NT2/D1 (cell line): ENCODE data around the gene MYO7B.

Experiments
- SUZ12 ChIP-seq: IDR thresholded peaks from 2 replicates; pipeline ENCODE4 v1.6.1; 2011; ENCODE audit not compliant: insufficient read length, insufficient read depth; ENCODE audit errors: extremely low read depth
- YY1 ChIP-seq: IDR thresholded peaks from 2 replicates; pipeline ENCODE4 v1.6.1; 2011; ENCODE audit not compliant: insufficient read length, insufficient read depth
- ZNF274 ChIP-seq: IDR thresholded peaks from 2 replicates; pipeline ENCODE4 v1.6.1; 2011; ENCODE audit warnings: mild to moderate bottlenecking, low read depth, low read length

DNA sequence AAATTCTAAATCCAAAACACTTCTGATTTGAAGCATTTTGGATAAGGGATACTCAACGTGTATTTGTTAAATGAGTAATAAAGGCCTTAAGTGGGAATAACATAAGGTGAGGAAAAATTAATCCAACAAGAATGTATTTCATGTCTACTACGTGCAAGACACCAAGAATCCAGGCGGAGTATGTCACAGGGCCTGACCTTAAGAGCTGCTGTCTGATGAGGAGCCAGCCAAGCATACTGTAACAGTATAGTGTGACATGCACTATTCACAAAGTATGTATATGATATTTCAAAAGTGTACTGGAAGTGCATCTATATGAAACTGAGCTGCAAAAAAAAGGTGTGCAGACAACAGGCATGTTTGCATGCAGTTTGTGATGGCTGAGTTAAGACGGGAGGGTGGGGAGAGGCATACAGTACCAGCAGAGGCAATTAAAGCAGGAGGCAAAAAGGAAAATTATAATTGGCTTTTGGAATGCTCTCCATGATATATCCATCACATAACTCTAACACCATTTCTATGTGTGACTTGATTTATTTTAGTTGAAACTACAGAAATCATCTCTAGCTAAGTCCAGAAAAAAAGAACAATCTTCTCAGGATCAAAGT, 27.4 kb upstream of the MYO7B start:
- TF ChIP-seq ZNF274 = no peak
- no peak for TF ChIP-seq SUZ12
- TF ChIP-seq YY1 = no peak
